Astrocyte (in vitro differentiated cells and primary cell): ENCODE results near the gene SENP1. TPM values are rescaled to one million over a fixed set of nuclear protein-coding genes. Genes with fewer than 3 reads are reported as not detected.

Source experiments
- DNase-seq: peaks from one replicate; pipeline ENCODE4 v3.0.0-alpha.2; 2010; ENCODE audit warnings: low read depth
- FAIRE-seq: peaks from 2 replicates; lab custom pipeline; 2011; peaks lifted over from hg19 to GRCh38; lab: Jason Lieb, UNC
- H2AFZ ChIP-seq: 2 replicates; pipeline ENCODE4 v1.6.0; 2012; ENCODE audit warnings: low read depth, low read length, inconsistent platforms
- H3K27ac ChIP-seq: 2 replicates; pipeline ENCODE4 v1.5.1; 2011; ENCODE audit warnings: low read depth, low read length, inconsistent platforms
- H3K27me3 ChIP-seq: 2 replicates; pipeline ENCODE4 v1.6.0; 2011; ENCODE audit warnings: low read length, inconsistent platforms; ENCODE audit not compliant: insufficient read depth
- H3K36me3 ChIP-seq: 2 replicates; pipeline ENCODE4 v1.5.1; 2011; ENCODE audit warnings: low read length, inconsistent platforms; ENCODE audit not compliant: insufficient read depth
- H3K4me1 ChIP-seq: 2 replicates; pipeline ENCODE4 v1.5.1; 2011; ENCODE audit warnings: low read length, inconsistent platforms; ENCODE audit not compliant: insufficient read depth
- H3K4me2 ChIP-seq: 2 replicates; pipeline ENCODE4 v1.6.0; 2012; ENCODE audit warnings: low read length, inconsistent platforms
- H3K4me3 ChIP-seq: 2 replicates; pipeline ENCODE4 v1.5.1; 2011; ENCODE audit warnings: low read depth, mild to moderate bottlenecking, low read length, inconsistent platforms; ENCODE audit not compliant: insufficient read depth
- H3K79me2 ChIP-seq: 2 replicates; pipeline ENCODE4 v1.6.0; 2012; ENCODE audit warnings: mild to moderate bottlenecking, low read length, inconsistent platforms; ENCODE audit not compliant: insufficient read depth
- H3K9ac ChIP-seq: 2 replicates; pipeline ENCODE4 v1.6.0; 2012; ENCODE audit warnings: mild to moderate bottlenecking, low read length, inconsistent platforms
- H3K9me3 ChIP-seq: 2 replicates; pipeline ENCODE4 v1.5.1; 2012; ENCODE audit warnings: low read depth, mild to moderate bottlenecking, low read length, inconsistent platforms; ENCODE audit not compliant: insufficient read depth
- H4K20me1 ChIP-seq: 2 replicates; pipeline ENCODE4 v1.6.0; 2012; ENCODE audit warnings: low read length, inconsistent platforms; ENCODE audit not compliant: insufficient read depth
- H3K27ac Mint-ChIP-seq: one replicate; pipeline ENCODE4 v1.8.0; 2021; ENCODE audit warnings: mild to moderate bottlenecking, mixed read lengths; ENCODE audit not compliant: unreplicated experiment
- H3K27me3 Mint-ChIP-seq: one replicate; pipeline ENCODE4 v1.8.0; 2021; ENCODE audit warnings: low read depth, mixed read lengths; ENCODE audit not compliant: unreplicated experiment
- H3K36me3 Mint-ChIP-seq: one replicate; pipeline ENCODE4 v1.8.0; 2021; ENCODE audit warnings: low read depth, mixed read lengths; ENCODE audit not compliant: unreplicated experiment
- H3K4me1 Mint-ChIP-seq: one replicate; pipeline ENCODE4 v1.8.0; 2021; ENCODE audit warnings: low read depth, mixed read lengths; ENCODE audit not compliant: unreplicated experiment
- H3K4me3 Mint-ChIP-seq: one replicate; pipeline ENCODE4 v1.8.0; 2021; ENCODE audit warnings: mild to moderate bottlenecking, moderate library complexity, mixed read lengths; ENCODE audit not compliant: unreplicated experiment
- H3K9me3 Mint-ChIP-seq: one replicate; pipeline ENCODE4 v1.8.0; 2021; ENCODE audit warnings: mild to moderate bottlenecking, mixed read lengths; ENCODE audit not compliant: unreplicated experiment
- CTCF ChIP-seq: IDR thresholded peaks from 2 replicates; pipeline ENCODE4 v1.5.1; 2011; ENCODE audit warnings: low read depth, mild to moderate bottlenecking, inconsistent platforms, low read length, moderate library complexity; ENCODE audit not compliant: insufficient read depth
- EZH2 ChIP-seq: IDR thresholded peaks from 2 replicates; pipeline ENCODE4 v1.6.1; 2012; ENCODE audit warnings: mild to moderate bottlenecking, low read length, inconsistent platforms; ENCODE audit not compliant: insufficient read depth
- total RNA-seq: library from RNA; stranded (reverse); gene quantifications from 2 replicates; pipeline ENCODE4 v1.2.1, GENCODE V29; 2021

Gene SENP1
- total RNA-seq, 1 donor from 2014 or later, result 13.6 TPM

GRCh38 chr12:48135027-48135426, 29.1 kb upstream of the SENP1 start:
- Mint-ChIP-seq H3K9me3 (no peaks in the 10 kb centered on the region), H3K4me3 (no peak overlapping the region), H3K27ac (peak overlapping the region; percentile 34), H3K27me3 (no peaks in the 10 kb centered on the region), H3K36me3 (peaks cover 41% of the 10 kb centered on the region), H3K4me1 (no peaks in the 10 kb centered on the region)
- no peak for TF ChIP-seq CTCF
- H3K4me2 ChIP-seq, result no peak overlapping the region
- no peak overlapping the region for H3K9ac ChIP-seq
- H3K9me3 ChIP-seq, result no peaks in the 10 kb centered on the region
- no peak overlapping the region for H3K27ac ChIP-seq
- no peaks in the 10 kb centered on the region for H3K79me2 ChIP-seq
- H3K36me3 ChIP-seq, result peaks cover 63% of the 10 kb centered on the region
- no peaks in the 10 kb centered on the region for H3K27me3 ChIP-seq
- H3K4me3 ChIP-seq, result no peak overlapping the region
- no peak for DNase-seq
- H2AFZ ChIP-seq, result no peak overlapping the region
- H4K20me1 ChIP-seq, result peaks cover under 1% of the 10 kb centered on the region
- no peaks in the 10 kb centered on the region for H3K4me1 ChIP-seq
- FAIRE-seq, result no peak

- Mint-ChIP-seq H3K27ac (no peak overlapping the region), H3K36me3 (peaks cover 42% of the 10 kb centered on the region), H3K4me1 (no peaks in the 10 kb centered on the region), H3K9me3 (no peaks in the 10 kb centered on the region), H3K4me3 (no peak overlapping the region), H3K27me3 (no peaks in the 10 kb centered on the region)
- H3K9ac ChIP-seq, result no peak overlapping the region
- H3K4me3 ChIP-seq, result no peak overlapping the region
- no peaks in the 10 kb centered on the region for H3K79me2 ChIP-seq
- DNase-seq (no peak), FAIRE-seq (no peak)
- H3K4me2 ChIP-seq, result no peak overlapping the region
- H3K4me1 ChIP-seq, result no peaks in the 10 kb centered on the region
- H3K9me3 ChIP-seq, result no peaks in the 10 kb centered on the region
- peaks cover 5% of the 10 kb centered on the region for H4K20me1 ChIP-seq
- TF ChIP-seq EZH2 (no peak), CTCF (no peak)
- H2AFZ ChIP-seq, result no peak overlapping the region
- H3K36me3 ChIP-seq, result peaks cover 52% of the 10 kb centered on the region
- H3K27ac ChIP-seq, result no peak overlapping the region
- no peaks in the 10 kb centered on the region for H3K27me3 ChIP-seq
These were observed 26.9 kb upstream of the SENP1 start for GRCh38 chr12:48132826-48133225.

GRCh38 chr12:48131517-48131916, 25.6 kb upstream of the SENP1 start:
- Mint-ChIP-seq H3K9me3 (no peaks in the 10 kb centered on the region), H3K27ac (no peak overlapping the region), H3K4me1 (no peaks in the 10 kb centered on the region), H3K36me3 (peaks cover 45% of the 10 kb centered on the region), H3K27me3 (no peaks in the 10 kb centered on the region), H3K4me3 (no peak overlapping the region)
- Histone ChIP-seq H4K20me1 (peaks cover 12% of the 10 kb centered on the region), H3K36me3 (peaks cover 53% of the 10 kb centered on the region), H3K79me2 (no peaks in the 10 kb centered on the region), H2AFZ (no peak overlapping the region), H3K4me2 (no peak overlapping the region), H3K27me3 (no peaks in the 10 kb centered on the region), H3K9ac (no peak overlapping the region), H3K27ac (no peak overlapping the region), H3K9me3 (no peaks in the 10 kb centered on the region), H3K4me3 (no peak overlapping the region), H3K4me1 (no peaks in the 10 kb centered on the region)
- FAIRE-seq (no peak), DNase-seq (no peak)
- TF ChIP-seq EZH2 (no peak), CTCF (no peak)
